Measurements from ENCODE around the gene GOLGA6A.
"Not testable (repeated sequence)": the region's sequence is repeated elsewhere in the genome, so short reads cannot be mapped to it uniquely, and the experiment has no call there.

DNA sequence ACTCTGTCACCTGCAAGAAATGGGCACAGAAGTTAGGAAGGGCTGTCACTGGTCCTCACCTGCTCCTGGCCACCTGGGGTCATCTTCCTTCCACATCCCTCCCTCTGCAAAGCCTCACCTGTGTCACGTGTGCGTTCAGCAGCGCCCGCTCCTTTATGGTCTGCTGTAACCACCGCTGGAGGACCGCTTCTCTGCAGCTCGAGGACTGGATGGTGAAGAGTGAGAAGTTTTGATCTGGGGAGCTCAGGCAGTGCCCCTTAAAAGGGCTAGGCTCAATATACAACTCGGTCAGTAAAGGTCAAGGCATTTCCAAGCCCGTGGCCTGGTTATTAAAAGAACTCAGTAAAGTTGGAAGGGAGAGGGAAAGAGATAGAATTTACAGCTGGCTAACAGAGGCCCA is 6.6 kb downstream of the GOLGA6A start:
- TF ChIP-seq, protein P1, sequence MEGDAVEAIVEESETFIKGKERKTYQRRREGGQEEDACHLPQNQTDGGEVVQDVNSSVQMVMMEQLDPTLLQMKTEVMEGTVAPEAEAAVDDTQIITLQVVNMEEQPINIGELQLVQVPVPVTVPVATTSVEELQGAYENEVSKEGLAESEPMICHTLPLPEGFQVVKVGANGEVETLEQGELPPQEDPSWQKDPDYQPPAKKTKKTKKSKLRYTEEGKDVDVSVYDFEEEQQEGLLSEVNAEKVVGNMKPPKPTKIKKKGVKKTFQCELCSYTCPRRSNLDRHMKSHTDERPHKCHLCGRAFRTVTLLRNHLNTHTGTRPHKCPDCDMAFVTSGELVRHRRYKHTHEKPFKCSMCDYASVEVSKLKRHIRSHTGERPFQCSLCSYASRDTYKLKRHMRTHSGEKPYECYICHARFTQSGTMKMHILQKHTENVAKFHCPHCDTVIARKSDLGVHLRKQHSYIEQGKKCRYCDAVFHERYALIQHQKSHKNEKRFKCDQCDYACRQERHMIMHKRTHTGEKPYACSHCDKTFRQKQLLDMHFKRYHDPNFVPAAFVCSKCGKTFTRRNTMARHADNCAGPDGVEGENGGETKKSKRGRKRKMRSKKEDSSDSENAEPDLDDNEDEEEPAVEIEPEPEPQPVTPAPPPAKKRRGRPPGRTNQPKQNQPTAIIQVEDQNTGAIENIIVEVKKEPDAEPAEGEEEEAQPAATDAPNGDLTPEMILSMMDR (conservative IDR thresholded peaks at IDR 0.05; ENCODE audit: low read depth, low read length): not testable (repeated sequence)
- not testable (repeated sequence) for TF ChIP-seq EZH2 (IDR thresholded peaks at IDR 0.05; ENCODE audit: borderline replicate concordance, low read depth, low read length, poor library complexity, severe bottlenecking)

Measured in A673 (cell line).